Parathyroid adenoma (tissue), 2 donors: ENCODE results near the gene CCER1.

ENCODE experiments used
- H2AFZ ChIP-seq: fragments of 300-600 bp; sonication (generic); one replicate; pipeline ENCODE4 v1.7.0; 2017; ENCODE audit warnings: antibody characterized with exemption, mild to moderate bottlenecking
- H3K27ac ChIP-seq: fragments of 300-600 bp; sonication (generic); one replicate; pipeline ENCODE4 v1.7.0; 2017
- H3K27me3 ChIP-seq: fragments of 300-600 bp; sonication (generic); one replicate; pipeline ENCODE4 v1.7.0; 2017; ENCODE audit warnings: low read length; ENCODE audit not compliant: control insufficient read depth, insufficient read depth
- H3K36me3 ChIP-seq: fragments of 300-600 bp; sonication (generic); one replicate; pipeline ENCODE4 v1.7.0; 2017; ENCODE audit warnings: low read length; ENCODE audit not compliant: control insufficient read depth, insufficient read depth
- H3K4me1 ChIP-seq: fragments of 300-600 bp; sonication (generic); one replicate; pipeline ENCODE4 v1.7.0; 2017; ENCODE audit warnings: control low read depth
- H3K4me2 ChIP-seq: fragments of 300-600 bp; sonication (generic); one replicate; pipeline ENCODE4 v1.7.0; 2017; ENCODE audit warnings: low read length
- H3K4me3 ChIP-seq: fragments of 300-600 bp; sonication (generic); one replicate; pipeline ENCODE4 v1.7.0; 2017; ENCODE audit warnings: low read depth, low read length
- H3K79me2 ChIP-seq: fragments of 300-600 bp; sonication (generic); one replicate; pipeline ENCODE4 v1.7.0; 2017; ENCODE audit warnings: control low read depth
- H3K9ac ChIP-seq: fragments of 300-600 bp; sonication (generic); one replicate; pipeline ENCODE4 v1.7.0; 2017; ENCODE audit warnings: mild to moderate bottlenecking
- H3K9me3 ChIP-seq: fragments of 300-600 bp; sonication (generic); one replicate; pipeline ENCODE4 v1.7.0; 2017; ENCODE audit warnings: low read length; ENCODE audit not compliant: control insufficient read depth
- CTCF ChIP-seq: fragments of 300-600 bp; sonication (generic); IDR thresholded peaks from one replicate; pipeline ENCODE4 v1.7.0; 2017; ENCODE audit warnings: antibody characterized with exemption, mild to moderate bottlenecking
- donor health status: primary hyperparathyroidism.

Gene CCER1

DNA sequence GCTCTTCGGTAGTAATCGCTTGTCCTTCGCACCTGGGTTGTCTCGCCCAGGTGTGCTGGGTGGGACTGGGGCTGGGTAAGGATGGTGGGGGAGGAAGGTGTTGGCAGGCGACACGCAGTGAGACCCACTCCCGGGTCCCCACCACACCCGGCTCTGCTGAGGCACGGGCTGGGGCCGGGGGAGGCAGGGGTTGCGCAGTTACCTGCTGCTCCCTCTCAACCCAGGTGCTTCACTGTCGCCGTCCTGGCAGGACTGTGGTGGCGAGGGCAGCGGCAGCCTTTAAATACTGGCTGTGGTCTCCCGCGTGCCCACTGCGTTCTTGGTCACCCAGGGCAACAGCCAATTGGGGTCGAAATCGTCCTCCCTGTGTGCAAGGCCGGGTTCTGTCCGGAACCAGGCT, at the start of gene CCER1:
Gene CCER1, minus strand, starts transcription at position 256 of the 400 bp plus-strand sequence. CDS start 434 bp downstream, outside the sequence.
- Histone ChIP-seq H3K27me3 (no peaks in the 10 kb centered on the region), H3K9ac (no peak within 1 kb of the TSS), H3K79me2 (no peaks in the 10 kb centered on the region), H3K4me3 (no peak within 1 kb of the TSS), H3K36me3 (no peaks in the 10 kb centered on the region), H2AFZ (no peak within 1 kb of the TSS), H3K4me1 (no peaks in the 10 kb centered on the region), H3K27ac (no peak within 1 kb of the TSS), H3K4me2 (no peak within 1 kb of the TSS), H3K9me3 (no peaks in the 10 kb centered on the region)
- no peak for TF ChIP-seq CTCF

DNA sequence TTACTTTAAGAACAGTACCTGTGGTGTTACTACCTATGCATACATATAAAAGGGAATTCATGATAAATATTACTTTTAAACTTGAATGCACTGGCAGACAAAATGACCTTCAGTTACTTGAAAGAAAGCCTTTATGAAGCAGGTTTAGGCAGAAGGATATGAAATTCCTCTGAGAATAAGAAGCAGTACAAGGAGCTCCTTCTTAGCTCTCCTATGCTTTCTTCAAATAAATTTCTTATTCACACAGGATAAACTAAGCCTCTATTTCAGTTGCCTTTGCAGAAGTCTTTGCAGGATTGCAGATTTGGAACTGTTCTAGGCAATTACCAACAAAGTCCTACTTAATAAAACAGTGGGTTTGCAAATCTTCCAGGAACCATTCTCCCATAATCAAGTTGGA, 48.8 kb upstream of the CCER1 start:
- no peak overlapping the region for H2AFZ ChIP-seq
- H3K4me3 ChIP-seq: no peak overlapping the region
- TF ChIP-seq CTCF: no peak
- H3K79me2 ChIP-seq: no peaks in the 10 kb centered on the region
- H3K4me2 ChIP-seq: no peak overlapping the region
- no peaks in the 10 kb centered on the region for H3K36me3 ChIP-seq
- H3K9me3 ChIP-seq: no peaks in the 10 kb centered on the region
- H3K27me3 ChIP-seq: no peaks in the 10 kb centered on the region
- peaks cover 6% of the 10 kb centered on the region for H3K4me1 ChIP-seq
- no peak overlapping the region for H3K9ac ChIP-seq
- H3K27ac ChIP-seq: no peak overlapping the region

GRCh38 chr12:91001306-91001705, 46.3 kb upstream of the CCER1 start:
- H3K4me3 ChIP-seq: no peak overlapping the region
- H3K9ac ChIP-seq: no peak overlapping the region
- H3K4me2 ChIP-seq: no peak overlapping the region
- H3K4me1 ChIP-seq: no peaks in the 10 kb centered on the region
- no peak overlapping the region for H2AFZ ChIP-seq
- no peaks in the 10 kb centered on the region for H3K9me3 ChIP-seq
- no peak for TF ChIP-seq CTCF
- H3K36me3 ChIP-seq: no peaks in the 10 kb centered on the region
- no peaks in the 10 kb centered on the region for H3K79me2 ChIP-seq
- no peaks in the 10 kb centered on the region for H3K27me3 ChIP-seq
- no peak overlapping the region for H3K27ac ChIP-seq

DNA sequence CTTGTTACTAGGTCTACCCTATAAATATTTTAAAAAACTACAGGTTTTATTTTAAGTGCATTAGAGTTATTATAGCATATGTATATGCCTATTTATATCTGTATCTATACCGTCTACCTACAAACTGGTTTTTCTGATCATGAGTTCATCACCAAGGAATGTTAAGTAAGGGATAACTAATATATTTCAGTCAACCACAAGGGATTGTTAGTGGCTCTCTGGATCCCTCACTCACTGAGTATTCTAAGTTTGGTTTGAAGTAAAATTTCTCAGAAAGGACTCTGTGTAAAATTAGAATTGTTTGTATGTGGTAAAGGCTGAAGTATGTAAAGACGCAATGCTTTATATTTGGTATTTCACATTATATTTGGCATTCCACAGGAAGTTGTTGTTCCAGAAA, 45.0 kb upstream of the CCER1 start:
- Histone ChIP-seq H3K27me3 (no peaks in the 10 kb centered on the region), H3K4me1 (peaks cover 2% of the 10 kb centered on the region), H2AFZ (no peak overlapping the region), H3K79me2 (no peaks in the 10 kb centered on the region), H3K9me3 (no peaks in the 10 kb centered on the region), H3K9ac (no peak overlapping the region), H3K36me3 (no peaks in the 10 kb centered on the region), H3K27ac (no peak overlapping the region), H3K4me2 (no peak overlapping the region), H3K4me3 (no peak overlapping the region)
- TF ChIP-seq CTCF: no peak

- no peak for TF ChIP-seq CTCF
- Histone ChIP-seq H3K36me3 (no peaks in the 10 kb centered on the region), H3K4me3 (no peak overlapping the region), H3K4me1 (peaks cover 4% of the 10 kb centered on the region), H3K4me2 (no peak overlapping the region), H3K27ac (no peak overlapping the region), H3K79me2 (no peaks in the 10 kb centered on the region), H3K9me3 (no peaks in the 10 kb centered on the region), H2AFZ (no peak overlapping the region), H3K9ac (no peak overlapping the region), H3K27me3 (no peaks in the 10 kb centered on the region)
These were observed 44.6 kb upstream of the CCER1 start for GRCh38 chr12:90999527-90999926.
